K562 (cell line): ENCODE data around the gene STK24. TPM values are rescaled to one million over a fixed set of nuclear protein-coding genes. Genes with fewer than 3 reads are reported as not detected.

Experiments used
- ATAC-seq: fragments of 200-7000 bp; cut with Tn5 transposase; 3 replicates; pipeline ENCODE4 v1.9.1; 2020; ENCODE audit warnings: moderate library complexity
- BruUV-seq: library from RNA; stranded (reverse); fragments of 400-500 nt; replicated peaks from 2 replicates; lab custom pipeline; 2021; lab: Mats Ljungman, UMichigan
- CTCF ChIA-PET: fragments of 300-600 bp; formaldehyde crosslinking; extraction: SDS; loops from one replicate; lab custom pipeline; 2021; ENCODE audit warnings: low intra/inter-chr PET ratio; lab: Yijun Ruan, JAX
- POLR2A ChIA-PET: fragments of 300-600, 350-650 bp; sonication (Branson Sonifier 250); formaldehyde crosslinking; extraction: SDS; loops from one replicate; lab custom pipeline; 2021; ENCODE audit warnings: antibody characterized with exemption, inconsistent platforms; lab: Yijun Ruan, JAX
- DNase-seq, 4 experiments: peaks; one replicate each; pipeline versions ENCODE4 v3.0.0 to v3.0.0-alpha.2; 2011 to 2018; ENCODE audit warnings: low spot score in 3 of 4, mixed read lengths in 3 of 4; ENCODE audit errors: extremely low read depth in 1 of 4
- FAIRE-seq: peaks from 2 replicates; lab custom pipeline; 2011; peaks lifted over from hg19 to GRCh38; lab: Jason Lieb, UNC
- H2AFZ ChIP-seq: 2 replicates; pipeline ENCODE4 v1.6.0; 2011; ENCODE audit warnings: low read depth, low read length, control low read depth, inconsistent platforms
- H3K27ac ChIP-seq: fragments of 200-600 bp; 3 replicates; pipeline ENCODE4 v1.8.0; 2011; ENCODE audit warnings: low read depth, mild to moderate bottlenecking, control low read depth, inconsistent platforms, low read length, moderate library complexity, mixed read lengths; ENCODE audit errors: extremely low read depth
- H3K27me3 ChIP-seq, 2 experiments: fragments of 300-600 bp in 1 of 2; 2 replicates in 1 of 2; 3 replicates in 1 of 2; pipeline versions ENCODE4 v1.6.0 to v1.8.0; 2011; ENCODE audit warnings: inconsistent platforms in 2 of 2, low read length in 2 of 2, mild to moderate bottlenecking in 1 of 2, mixed read lengths in 1 of 2, moderate library complexity in 1 of 2; ENCODE audit not compliant: control insufficient read depth in 2 of 2, insufficient read depth in 2 of 2
- H3K36me3 ChIP-seq: fragments of 300-600 bp; 3 replicates; pipeline ENCODE4 v1.8.0; 2011; ENCODE audit warnings: mild to moderate bottlenecking, low read length, inconsistent platforms; ENCODE audit not compliant: control insufficient read depth, insufficient read depth
- H3K4me1 ChIP-seq, 2 experiments: fragments of 200-600 bp in 1 of 2; replicated peaks in 1 of 2; 2 replicates in 1 of 2; 3 replicates in 1 of 2; pipeline versions ENCODE4 v1.5.1 to v1.8.0; 2011; ENCODE audit warnings: inconsistent platforms in 2 of 2, low read length in 2 of 2, mild to moderate bottlenecking in 1 of 2, mixed read lengths in 1 of 2, moderate library complexity in 1 of 2; ENCODE audit not compliant: control insufficient read depth in 2 of 2, insufficient read depth in 2 of 2
- H3K4me2 ChIP-seq: 2 replicates; pipeline ENCODE4 v1.6.1; 2011; ENCODE audit warnings: low read length, control low read depth, inconsistent platforms, mixed read lengths; ENCODE audit not compliant: insufficient read depth
- H3K4me3 ChIP-seq: fragments of 200-600 bp; sonication (generic), shearing (Covaris generic); 2 replicates; pipeline ENCODE4 v1.5.1; 2016; ENCODE audit warnings: control low read depth, inconsistent platforms
- H3K79me2 ChIP-seq: fragments of 200-600 bp; 3 replicates; pipeline ENCODE4 v1.8.0; 2011; ENCODE audit warnings: low read length, inconsistent platforms; ENCODE audit not compliant: control insufficient read depth, insufficient read depth
- H3K9ac ChIP-seq, 2 experiments: 2 replicates each; pipeline versions ENCODE4 v1.6.0 to v1.6.1; 2011; ENCODE audit warnings: low read depth in 2 of 2, low read length in 2 of 2, control low read depth in 1 of 2, inconsistent platforms in 1 of 2, mild to moderate bottlenecking in 1 of 2, mixed read lengths in 1 of 2; ENCODE audit not compliant: insufficient read depth in 1 of 2
- H3K9me1 ChIP-seq: one replicate; pipeline ENCODE4 v1.6.0; 2011; ENCODE audit warnings: inconsistent platforms, mild to moderate bottlenecking, low read length, moderate library complexity; ENCODE audit not compliant: control insufficient read depth, insufficient read depth
- H3K9me3 ChIP-seq: replicated peaks from 2 replicates; pipeline ENCODE4 v1.5.1; 2011; ENCODE audit warnings: low read depth, low read length, inconsistent platforms; ENCODE audit not compliant: control insufficient read depth, insufficient read depth
- H4K20me1 ChIP-seq: replicated peaks from 2 replicates; pipeline ENCODE4 v1.6.1; 2011; ENCODE audit warnings: low read length, inconsistent platforms, mixed read lengths; ENCODE audit not compliant: control insufficient read depth, insufficient read depth
- BACH1 ChIP-seq: fragments of 200-800 bp; sonication (Bioruptor generic); IDR thresholded peaks from 2 replicates; pipeline ENCODE4 v1.6.1; 2016; ENCODE audit warnings: missing genetic modification characterization, missing compliant biosample characterization
- CREB1 ChIP-seq, 2 experiments: sonication (generic) in 1 of 2; formaldehyde crosslinking in 1 of 2; IDR thresholded peaks; 2 replicates each; pipeline versions ENCODE4 v1.6.1 to v1.8.0; 2012 to 2022; ENCODE audit warnings: inconsistent platforms in 1 of 2, mild to moderate bottlenecking in 1 of 2, missing genetic modification reagents in 1 of 2, moderate library complexity in 1 of 2
- CTCF ChIP-seq, 3 experiments: IDR thresholded peaks in 2 of 3; conservative IDR thresholded peaks in 1 of 3; 2 replicates each; pipeline ENCODE4 v1.5.1; 2011 to 2012; ENCODE audit warnings: low read length in 3 of 3, mild to moderate bottlenecking in 3 of 3, control low read depth in 2 of 3, improper control_type of control experiment in 1 of 3, inconsistent platforms in 1 of 3, low read depth in 1 of 3, mixed read lengths in 1 of 3, moderate library complexity in 1 of 3; ENCODE audit not compliant: insufficient read depth in 2 of 3
- ETV5 ChIP-seq: sonication (generic); formaldehyde crosslinking; IDR thresholded peaks from 2 replicates; pipeline ENCODE4 v1.4.0; 2020; ENCODE audit warnings: low read depth, mild to moderate bottlenecking, missing genetic modification reagents
- KDM2B ChIP-seq: fragments of 250-450 bp; sonication (Bioruptor Pico); IDR thresholded peaks from 2 replicates; pipeline ENCODE4 v1.8.0; 2021; ENCODE audit warnings: mild to moderate bottlenecking, moderate library complexity
- LCOR ChIP-seq: sonication (generic); formaldehyde crosslinking; IDR thresholded peaks from 2 replicates; pipeline ENCODE4 v1.8.0; 2022; ENCODE audit warnings: mild to moderate bottlenecking, missing genetic modification reagents
- MCM7 ChIP-seq, 2 experiments: fragments of 450-650 bp; IDR thresholded peaks; 2 replicates each; pipeline ENCODE4 v1.6.1; 2016 to 2018
- PKNOX1 ChIP-seq: fragments of 450-650 bp; IDR thresholded peaks from 2 replicates; pipeline ENCODE4 v1.6.1; 2016
- RAD21 ChIP-seq, 2 experiments: fragments of 250-450 bp in 1 of 2; fragments of 450-650 bp in 1 of 2; sonication (Bioruptor Pico) in 1 of 2; formaldehyde crosslinking in 1 of 2; IDR thresholded peaks in 1 of 2; conservative IDR thresholded peaks in 1 of 2; 2 replicates each; pipeline versions ENCODE4 v1.4.0 to v1.8.0; 2020 to 2022; ENCODE audit warnings: mild to moderate bottlenecking in 2 of 2, moderate library complexity in 1 of 2
- SP1 ChIP-seq: sonication (generic); formaldehyde crosslinking; IDR thresholded peaks from 2 replicates; pipeline ENCODE4 v1.8.1; 2022; ENCODE audit warnings: mild to moderate bottlenecking, missing genetic modification reagents
- ZKSCAN1 ChIP-seq: fragments of 150-350 bp; IDR thresholded peaks from 2 replicates; pipeline ENCODE4 v1.6.1; 2016; ENCODE audit warnings: low read depth, low read length
- ZNF395 ChIP-seq: fragments of 200-800 bp; sonication (Bioruptor generic); IDR thresholded peaks from 2 replicates; pipeline ENCODE4 v1.6.1; 2017; ENCODE audit warnings: missing genetic modification characterization, missing compliant biosample characterization
- ZNF561 ChIP-seq: fragments of 450-650 bp; formaldehyde crosslinking; conservative IDR thresholded peaks from 2 replicates; pipeline ENCODE4 v1.4.0; 2020; ENCODE audit warnings: mild to moderate bottlenecking, moderate library complexity
- ZNF584 ChIP-seq: fragments of 200-800 bp; sonication (Bioruptor generic); IDR thresholded peaks from 2 replicates; pipeline ENCODE4 v1.6.1; 2016; ENCODE audit warnings: low read depth, mild to moderate bottlenecking, missing genetic modification characterization, missing compliant biosample characterization
- WGBS: fragments of 100-300 bp; shearing (Covaris generic); methylation state at CpG from one replicate; pipeline ENCODE4 v1.1.6; 2016; ENCODE audit warnings: low coverage, mixed read lengths; ENCODE audit not compliant: insufficient coverage; ENCODE audit errors: missing lambda C conversion rate; 5-methylcytosine and 5-hydroxymethylcytosine counted together
- in situ Hi-C: fragments of 300-500 bp; cut with MboI; formaldehyde crosslinking; loops from 4 replicates; pipeline ENCODE4 v1.15.0; 2018; ENCODE audit warnings: inconsistent platforms, mixed read lengths
- intact Hi-C: fragments of 100-400 bp; cut with micrococcal nuclease; formaldehyde crosslinking; loops from 2 replicates; pipeline ENCODE4 v1.14.2; 2022
- polyA plus RNA-seq, 8 experiments: library from polyadenylated mRNA; depleted of rRNA in 4 of 8; stranded (reverse) in 5 of 8; unstranded in 3 of 8; fragments of >200 nt; fragmentation: Nextera tagmentation in 2 of 8; fragmentation: Illumina TruSeq in 1 of 8; extraction: Ambion mirVana in 2 of 8; extraction: Trizol in 1 of 8; gene quantifications; 2 replicates each; pipeline versions ENCODE4 v1.2.1 to v1.2.3, GENCODE V29; 2011 to 2014; ENCODE audit warnings: inconsistent platforms in 1 of 8, missing spikeins in 1 of 8
- total RNA-seq, 7 experiments: library from RNA; depleted of rRNA in 6 of 7; stranded (reverse); fragments of >200 nt in 6 of 7; fragmentation: Illumina TruSeq in 2 of 7; extraction: Trizol in 2 of 7; gene quantifications; 2 replicates each; pipeline versions ENCODE4 v1.2.1 to v1.2.3, GENCODE V29; 2011 to 2021; ENCODE audit warnings: low replicate concordance in 1 of 7

Gene STK24
- total and polyA plus RNA-seq, 9 of the 15 experiments (the other 6 are each of a cell fraction or from before 2014, with no cell fraction given), result 3.8 to 78.4 (median 28.2) TPM

- ChIA-PET CTCF (no interaction called here), POLR2A (no interaction called here)
- H3K27ac ChIP-seq, result no peak overlapping the region
- H3K4me3 ChIP-seq, result no peak overlapping the region
- in situ Hi-C loops (no loop called here), intact Hi-C loops (no loop called here)
- H3K27me3 ChIP-seq, result peaks cover 21 to 43% of the 10 kb centered on the region in 2 experiments
- no peak overlapping the region for H2AFZ ChIP-seq
- no peak overlapping the region for H3K4me2 ChIP-seq
- BruUV-seq, result no TSS peak
- ATAC-seq (0 out of 3 replicates have a peak, but pooled peaks have one; percentile 53), DNase-seq (peak in 2 of 4 experiments; percentile 7), FAIRE-seq (no peak)
- no peaks in the 10 kb centered on the region for H3K79me2 ChIP-seq
- H3K9me3 ChIP-seq, result no peaks in the 10 kb centered on the region
- WGBS, result 2% methylated on average over 6 of the region's 7 CpGs
- H3K4me1 ChIP-seq, result no peaks in the 10 kb centered on the region
- no peaks in the 10 kb centered on the region for H3K9me1 ChIP-seq
- H3K9ac ChIP-seq, result no peak overlapping the region
- no peaks in the 10 kb centered on the region for H4K20me1 ChIP-seq
- no peaks in the 10 kb centered on the region for H3K36me3 ChIP-seq
- no peak for TF ChIP-seq ZNF395 (CRISPR knock-in tag)
- TF ChIP-seq CREB1 (IDR thresholded peaks at IDR 0.05), result no peak
- TF ChIP-seq CREB1 (CRISPR knock-in tag; IDR thresholded peaks at IDR 0.05), result no peak
- TF ChIP-seq RAD21 (CRISPR knock-in tag; conservative IDR thresholded peaks at IDR 0.05 in 1 of 2, IDR thresholded peaks at IDR 0.05 in 1 of 2), result peak in 1 of 2 experiments; percentile 26; a peak in 1 of 4 replicates
- 0 out of 2 replicates have a peak, but pooled peaks have one; percentile 7 for TF ChIP-seq PKNOX1
- no peak for TF ChIP-seq BACH1
- no peak for TF ChIP-seq ZKSCAN1
- TF ChIP-seq KDM2B (CRISPR knock-in tag), result no peak
- TF ChIP-seq CTCF (IDR thresholded peaks at IDR 0.05 in 2 of 3, conservative IDR thresholded peaks at IDR 0.05 in 1 of 3; ENCODE audit: insufficient read depth in 2 of 3, low read depth in 1 of 3, low read length in 3 of 3), result peak in 2 of 3 experiments; percentile 12 to 20; a peak in 2 of 6 replicates
- TF ChIP-seq ZNF561 (CRISPR knock-in tag), result no peak
- TF ChIP-seq SP1 (CRISPR knock-in tag), result no peak
- TF ChIP-seq ETV5 (CRISPR knock-in tag), result no peak
- no peak for TF ChIP-seq MCM7 (IDR thresholded peaks at IDR 0.05)
- TF ChIP-seq LCOR (CRISPR knock-in tag), result no peak
- no peak for TF ChIP-seq ZNF584
Measured at GRCh38 chr13:98405107-98405571, 171.8 kb downstream of the STK24 start.
